OCI-LY3 (cell line): Measurements from ENCODE around the gene NELL1.

Experiments used
- CTCF ChIP-seq: fragments of 200-600, 300-600 bp; sonication (generic); IDR thresholded peaks from 2 replicates; pipeline ENCODE4 v1.5.1; 2014; ENCODE audit warnings: antibody characterized with exemption, low read length, low read depth
- EZH2phosphoT487 ChIP-seq: fragments of 200-600 bp; shearing (Covaris generic); IDR thresholded peaks from 2 replicates; pipeline ENCODE4 v1.6.1; 2018; ENCODE audit warnings: antibody characterized with exemption, mixed run types, low read depth

GRCh38 chr11:20931029-20931428, 261.6 kb downstream of the NELL1 start:
- no peak for TF ChIP-seq CTCF
- no peak for TF ChIP-seq EZH2phosphoT487
